Measurements from ENCODE around the gene LY6G5B.

GRCh38 chr6:31655349-31656237 lies 14.2 kb upstream of the LY6G5B start, which contains the start of gene APOM:
- TF ChIP-seq POLR2A (IDR thresholded peaks at IDR 0.05): no peak
- no peak for TF ChIP-seq CTCF (IDR thresholded peaks at IDR 0.05 in 4 of 5, conservative IDR thresholded peaks at IDR 0.05 in 1 of 5)

Measured in gastrocnemius medialis (tissue), 4 donors.